Nephron (organoid): ENCODE data around the gene EIF4E.

Experiments used
- H3K27ac Mint-ChIP-seq, 3 experiments: 2 replicates each; pipeline ENCODE4 v1.8.0; 2020; ENCODE audit warnings: mixed read lengths in 3 of 3, mild to moderate bottlenecking in 2 of 3, moderate library complexity in 1 of 3
- H3K27me3 Mint-ChIP-seq: 2 replicates; pipeline ENCODE4 v1.8.0; 2021; ENCODE audit warnings: low read depth, mild to moderate bottlenecking, moderate library complexity, mixed read lengths
- H3K36me3 Mint-ChIP-seq: 2 replicates; pipeline ENCODE4 v1.8.0; 2020; ENCODE audit warnings: low read depth, mixed read lengths
- H3K4me1 Mint-ChIP-seq: 2 replicates; pipeline ENCODE4 v1.8.0; 2020; ENCODE audit warnings: mixed read lengths
- H3K4me3 Mint-ChIP-seq, 3 experiments: 2 replicates each; pipeline ENCODE4 v1.8.0; 2020; ENCODE audit warnings: mild to moderate bottlenecking in 3 of 3, mixed read lengths in 3 of 3, moderate library complexity in 2 of 3
- H3K9me3 Mint-ChIP-seq: 2 replicates; pipeline ENCODE4 v1.8.0; 2020; ENCODE audit warnings: mixed read lengths
- CTCF ChIP-seq, 3 experiments: fragments of 200-600 bp; sonication (generic); IDR thresholded peaks; one replicate each; pipeline ENCODE4 v1.5.0; 2021; ENCODE audit warnings: antibody characterized with exemption in 3 of 3; ENCODE audit not compliant: unreplicated experiment in 3 of 3

EIF4E gene, protein sequence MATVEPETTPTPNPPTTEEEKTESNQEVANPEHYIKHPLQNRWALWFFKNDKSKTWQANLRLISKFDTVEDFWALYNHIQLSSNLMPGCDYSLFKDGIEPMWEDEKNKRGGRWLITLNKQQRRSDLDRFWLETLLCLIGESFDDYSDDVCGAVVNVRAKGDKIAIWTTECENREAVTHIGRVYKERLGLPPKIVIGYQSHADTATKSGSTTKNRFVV

DNA sequence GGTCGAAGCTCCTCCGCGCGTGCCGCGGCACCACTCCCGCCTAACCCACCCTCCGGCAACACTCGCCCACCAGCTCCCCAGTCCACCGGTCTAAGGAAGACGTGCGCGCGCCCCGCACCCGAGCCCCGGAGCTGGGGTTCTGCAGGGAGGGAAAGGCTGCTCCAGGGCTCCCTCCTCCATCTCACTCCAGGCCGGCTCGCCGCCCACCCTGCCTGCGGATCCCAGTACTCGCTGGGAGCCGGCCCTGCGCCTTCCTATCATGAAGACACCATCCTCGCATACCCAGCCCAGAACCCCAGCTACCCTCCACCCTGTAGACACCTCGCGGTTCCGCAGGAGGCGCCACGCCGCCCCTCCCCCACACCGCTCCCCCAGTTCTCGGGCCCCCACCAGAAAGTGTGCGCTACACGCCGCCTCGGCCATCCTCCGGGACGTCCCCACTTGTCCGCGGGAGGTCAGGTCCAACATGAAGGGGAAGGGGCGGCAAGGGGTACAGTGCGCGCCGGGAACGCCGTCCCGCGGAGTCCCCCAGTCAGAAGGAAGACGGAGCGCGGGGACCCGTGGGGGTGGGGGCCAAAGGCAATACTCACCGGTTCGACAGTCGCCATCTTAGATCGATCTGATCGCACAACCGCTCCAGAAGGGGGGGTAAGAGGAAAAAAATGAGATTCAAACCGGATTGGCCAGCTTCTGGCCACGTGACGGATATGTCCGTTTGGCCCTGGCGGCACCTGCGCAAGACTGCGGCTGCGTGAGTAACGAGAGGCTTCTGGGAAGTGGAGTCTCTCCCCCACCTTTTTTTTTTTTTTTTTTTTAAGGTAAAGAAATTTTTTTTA is at the start of gene EIF4E:
EIF4E (minus strand) TSS at position 629 of the 836 bp plus-strand sequence; CDS start at position 608, 21 bp downstream.
- H3K27me3 Mint-ChIP-seq, result peaks cover 3% of the 10 kb centered on the region
- H3K9me3 Mint-ChIP-seq, result peaks cover 5% of the 10 kb centered on the region

GRCh38 chr4:98977557-98977956 is 48.6 kb upstream of the EIF4E start:
- Mint-ChIP-seq H3K4me1 (no peaks in the 10 kb centered on the region), H3K27ac (no peak overlapping the region), H3K9me3 (no peaks in the 10 kb centered on the region), H3K4me3 (no peak overlapping the region), H3K36me3 (no peaks in the 10 kb centered on the region), H3K27me3 (no peaks in the 10 kb centered on the region)
- no peak for TF ChIP-seq CTCF (IDR thresholded peaks at IDR 0.05; ENCODE audit: unreplicated experiment in 3 of 3)

More for the DNA sequence above, at the start of gene EIF4E:
- Mint-ChIP-seq H3K36me3 (peaks cover 20% of the 10 kb centered on the region), H3K4me3 (peak within 1 kb of the TSS; percentile 95 to 98 (median 98)), H3K4me1 (peaks cover 6% of the 10 kb centered on the region), H3K27ac (peak within 1 kb of the TSS; percentile 90 to 98 (median 97))
- peak in 2 of 3 experiments; percentile 19 to 21 for TF ChIP-seq CTCF (IDR thresholded peaks at IDR 0.05; ENCODE audit: unreplicated experiment in 3 of 3)

GRCh38 chr4:98976716-98977115 is 47.8 kb upstream of the EIF4E start:
- Mint-ChIP-seq H3K36me3 (no peaks in the 10 kb centered on the region), H3K9me3 (no peaks in the 10 kb centered on the region), H3K4me3 (no peak overlapping the region), H3K27me3 (no peaks in the 10 kb centered on the region), H3K4me1 (no peaks in the 10 kb centered on the region), H3K27ac (no peak overlapping the region)
- no peak for TF ChIP-seq CTCF (IDR thresholded peaks at IDR 0.05; ENCODE audit: unreplicated experiment in 3 of 3)

- Mint-ChIP-seq H3K27ac (peak overlapping the region in 1 of 3 experiments; percentile 16), H3K36me3 (no peaks in the 10 kb centered on the region), H3K4me1 (peaks cover 5% of the 10 kb centered on the region), H3K9me3 (no peaks in the 10 kb centered on the region), H3K27me3 (no peaks in the 10 kb centered on the region), H3K4me3 (no peak overlapping the region)
- no peak for TF ChIP-seq CTCF (IDR thresholded peaks at IDR 0.05; ENCODE audit: unreplicated experiment in 3 of 3)
Observed at GRCh38 chr4:98969878-98970785, 41.2 kb upstream of the EIF4E start.

DNA sequence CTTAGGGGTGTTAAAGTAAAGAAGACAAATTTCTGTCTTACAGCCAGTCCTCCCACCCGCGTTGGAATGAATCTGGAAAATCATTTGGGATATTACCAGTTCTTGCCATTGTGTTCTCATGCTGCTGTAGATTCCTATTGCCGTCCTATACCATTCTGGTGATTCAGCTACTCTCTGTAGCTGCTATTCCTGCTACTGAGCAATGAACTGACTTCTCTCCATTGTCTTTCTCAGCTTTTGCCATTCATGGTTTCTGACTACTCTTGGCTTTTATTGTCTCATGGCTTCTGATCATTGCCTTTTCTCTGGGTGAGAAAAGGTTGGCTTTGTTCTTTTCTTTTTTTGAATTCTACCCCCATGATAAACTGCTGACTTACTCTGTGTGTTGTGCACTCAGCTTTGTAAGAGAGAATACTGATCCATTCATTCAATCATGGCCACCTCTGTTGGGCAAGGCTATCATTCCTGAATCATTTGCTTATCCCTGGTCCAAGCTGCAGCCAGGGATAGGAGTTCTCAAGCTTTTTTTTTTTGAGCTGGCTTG is 38.9 kb upstream of the EIF4E start:
- H3K27me3 Mint-ChIP-seq, result no peaks in the 10 kb centered on the region
- H3K4me1 Mint-ChIP-seq, result peaks cover 11% of the 10 kb centered on the region
- no peaks in the 10 kb centered on the region for H3K9me3 Mint-ChIP-seq
- H3K36me3 Mint-ChIP-seq, result no peaks in the 10 kb centered on the region
- no peak for TF ChIP-seq CTCF (IDR thresholded peaks at IDR 0.05; ENCODE audit: unreplicated experiment in 3 of 3)
- H3K4me3 Mint-ChIP-seq, result no peak overlapping the region
- H3K27ac Mint-ChIP-seq, result no peak overlapping the region
